Measurements from ENCODE around the gene ZNF813. TPM values are rescaled to one million over a fixed set of nuclear protein-coding genes. Genes with fewer than 3 reads are reported as not detected.
"Not testable (repeated sequence)": the region's sequence is repeated elsewhere in the genome, so short reads cannot be mapped to it uniquely, and the experiment has no call there.

Gene ZNF813
- total RNA-seq, 4 donors from 2014 or later = 2.4 to 3.4 (median 2.7) TPM

DNA sequence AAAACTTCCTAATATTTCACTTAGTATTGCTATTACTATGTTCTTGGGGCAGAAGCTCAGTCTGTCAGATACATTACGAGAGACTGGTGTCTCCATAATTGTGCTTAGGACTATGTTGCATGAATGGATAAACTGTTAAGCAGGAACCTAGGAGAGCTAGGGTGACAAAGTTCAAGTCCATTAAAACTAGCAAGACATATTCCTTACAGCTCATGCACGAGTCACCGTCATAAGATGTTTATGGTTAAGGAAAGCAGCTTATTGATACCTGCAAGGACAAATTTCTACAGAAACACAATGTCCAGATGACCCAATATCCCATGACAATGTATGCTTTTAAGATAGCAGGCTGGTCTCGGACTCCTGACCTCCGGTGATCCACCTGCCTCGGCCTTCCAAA lies 5.7 kb upstream of the ZNF813 start:
- TF ChIP-seq POLR2A (IDR thresholded peaks at IDR 0.05) (no peak), EP300 (IDR thresholded peaks at IDR 0.05) (no peak), POLR2AphosphoS5 (IDR thresholded peaks at IDR 0.05) (no peak)
- TF ChIP-seq, protein P1, sequence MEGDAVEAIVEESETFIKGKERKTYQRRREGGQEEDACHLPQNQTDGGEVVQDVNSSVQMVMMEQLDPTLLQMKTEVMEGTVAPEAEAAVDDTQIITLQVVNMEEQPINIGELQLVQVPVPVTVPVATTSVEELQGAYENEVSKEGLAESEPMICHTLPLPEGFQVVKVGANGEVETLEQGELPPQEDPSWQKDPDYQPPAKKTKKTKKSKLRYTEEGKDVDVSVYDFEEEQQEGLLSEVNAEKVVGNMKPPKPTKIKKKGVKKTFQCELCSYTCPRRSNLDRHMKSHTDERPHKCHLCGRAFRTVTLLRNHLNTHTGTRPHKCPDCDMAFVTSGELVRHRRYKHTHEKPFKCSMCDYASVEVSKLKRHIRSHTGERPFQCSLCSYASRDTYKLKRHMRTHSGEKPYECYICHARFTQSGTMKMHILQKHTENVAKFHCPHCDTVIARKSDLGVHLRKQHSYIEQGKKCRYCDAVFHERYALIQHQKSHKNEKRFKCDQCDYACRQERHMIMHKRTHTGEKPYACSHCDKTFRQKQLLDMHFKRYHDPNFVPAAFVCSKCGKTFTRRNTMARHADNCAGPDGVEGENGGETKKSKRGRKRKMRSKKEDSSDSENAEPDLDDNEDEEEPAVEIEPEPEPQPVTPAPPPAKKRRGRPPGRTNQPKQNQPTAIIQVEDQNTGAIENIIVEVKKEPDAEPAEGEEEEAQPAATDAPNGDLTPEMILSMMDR (IDR thresholded peaks at IDR 0.05) = no peak
- Histone ChIP-seq H3K4me3 (no peak overlapping the region), H3K4me1 (peaks cover 0 to 5% (median 0%) of the 10 kb centered on the region in 3 donors), H3K27ac (no peak overlapping the region), H3K36me3 (peaks cover 0 to 5% of the 10 kb centered on the region in 2 donors), H3K27me3 (peaks cover 31% of the 10 kb centered on the region), H3K9me3 (peaks cover 0 to 19% (median 0%) of the 10 kb centered on the region in 3 donors)
- ATAC-seq = no peak
- WGBS, 2 donors (ENCODE audit: low coverage in 1 of 2) = 77 to 78% methylated on average over 6 of the region's 6 CpGs

DNA sequence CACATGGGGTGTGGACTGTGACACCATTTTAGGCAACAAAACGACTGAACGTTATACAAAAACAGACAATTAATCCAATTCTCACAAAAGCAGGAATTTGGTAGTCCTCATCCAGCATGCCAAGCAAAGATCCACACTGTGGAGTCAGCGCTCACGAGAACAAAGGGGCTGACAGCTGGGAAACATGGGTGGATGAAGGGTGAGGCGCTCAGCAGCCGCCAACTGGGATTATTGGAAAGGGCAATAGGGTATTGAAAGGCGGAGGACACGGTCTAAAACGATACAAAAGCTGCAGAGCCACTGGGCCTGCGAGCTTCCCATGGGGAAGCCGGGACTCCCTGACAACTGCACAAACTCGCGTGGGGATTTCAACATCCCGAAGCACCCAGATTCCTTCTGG lies 4.7 kb upstream of the ZNF813 start:
- peaks cover 0 to 9% (median 0%) of the 10 kb centered on the region in 3 donors for H3K4me1 ChIP-seq
- H3K27ac ChIP-seq = peak overlapping the region in 1 of 4 donors; percentile 61
- 35 to 37% methylated on average over 7 to 13 of the region's 14 CpGs for WGBS, 2 donors (ENCODE audit: low coverage in 1 of 2)
- ATAC-seq = no peak
- H3K4me3 ChIP-seq = no peak overlapping the region
- H3K36me3 ChIP-seq = no peaks in the 10 kb centered on the region
- peaks cover 0 to 11% (median 0%) of the 10 kb centered on the region in 3 donors for H3K9me3 ChIP-seq
- peaks cover 31% of the 10 kb centered on the region for H3K27me3 ChIP-seq
- no peak for TF ChIP-seq POLR2AphosphoS5 (IDR thresholded peaks at IDR 0.05)
- TF ChIP-seq, protein P1 (IDR thresholded peaks at IDR 0.05) = no peak
- no peak for TF ChIP-seq POLR2A (IDR thresholded peaks at IDR 0.05)
- TF ChIP-seq EP300 (IDR thresholded peaks at IDR 0.05) = no peak

DNA sequence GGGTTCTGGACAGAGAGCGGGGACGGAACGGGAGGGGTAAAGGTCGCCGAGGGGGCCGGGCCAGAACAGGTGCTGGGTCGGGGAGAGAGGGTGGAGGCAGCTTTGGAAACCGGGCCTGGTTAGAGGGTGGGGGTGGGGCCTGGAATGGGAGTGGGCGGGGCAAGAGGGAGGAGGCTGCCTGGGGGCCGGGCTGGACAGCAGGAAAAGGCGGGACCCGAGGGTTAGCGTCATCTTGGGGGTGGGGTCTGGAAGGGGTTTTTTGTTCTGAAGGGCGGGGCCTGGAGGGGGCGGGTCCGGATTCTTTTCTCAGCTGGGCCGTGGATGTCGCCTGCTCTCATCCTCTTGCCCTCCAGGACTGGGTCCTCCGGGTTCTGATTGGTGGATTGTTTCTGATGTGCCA lies 4.3 kb upstream of the ZNF813 start:
- Histone ChIP-seq H3K4me1 (peaks cover 0 to 12% (median 0%) of the 10 kb centered on the region in 3 donors), H3K9me3 (peaks cover 0 to 7% (median 0%) of the 10 kb centered on the region in 3 donors), H3K36me3 (no peaks in the 10 kb centered on the region), H3K27ac (peak overlapping the region in 2 of 4 donors; percentile 40 to 61), H3K4me3 (no peak overlapping the region), H3K27me3 (peaks cover 31% of the 10 kb centered on the region)
- peak; percentile 50 for ATAC-seq
- WGBS, 2 donors (ENCODE audit: low coverage in 1 of 2) = 0 to 11% methylated on average over 2 to 5 of the region's 19 CpGs
- TF ChIP-seq EP300 (IDR thresholded peaks at IDR 0.05) (no peak), POLR2AphosphoS5 (IDR thresholded peaks at IDR 0.05) (no peak), POLR2A (IDR thresholded peaks at IDR 0.05) (no peak)
- TF ChIP-seq, protein P1 (IDR thresholded peaks at IDR 0.05) = no peak

DNA sequence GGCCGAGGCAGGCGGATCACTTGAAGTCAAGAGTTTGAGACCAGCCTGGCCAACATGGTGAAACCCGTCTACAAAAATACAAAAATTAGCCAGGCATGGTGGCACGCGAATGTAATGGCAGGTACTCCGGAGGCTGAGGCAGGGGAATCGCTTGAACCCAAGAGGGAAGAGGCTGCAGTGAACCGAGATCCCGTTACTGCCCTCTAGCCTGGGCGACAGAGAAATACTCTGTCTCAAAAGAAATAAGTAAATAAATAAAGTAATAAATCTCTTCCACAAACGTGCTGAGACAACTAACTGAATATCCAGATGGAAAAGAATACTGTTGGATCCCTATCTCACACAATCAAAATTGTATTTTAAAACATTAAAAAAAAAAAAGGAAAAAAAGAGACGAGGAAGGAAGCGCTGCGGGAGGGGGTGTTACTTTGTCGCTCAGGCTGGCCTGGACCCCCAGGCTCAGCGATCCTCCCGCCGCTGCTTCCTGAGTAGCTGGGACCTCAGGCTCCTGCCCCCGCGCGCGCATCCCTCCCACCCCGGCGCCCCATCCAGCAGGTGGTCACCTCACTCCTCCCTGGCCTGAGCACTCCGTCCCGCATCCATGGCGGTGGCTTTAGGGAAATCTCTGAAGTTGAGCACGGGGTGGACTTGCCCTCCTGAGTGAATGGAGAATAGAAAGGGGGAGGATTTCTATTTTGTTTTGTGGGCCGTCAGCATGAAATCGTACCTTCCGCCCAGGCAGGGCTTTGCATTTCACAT lies 628 bp upstream of the ZNF813 start:
- peaks cover 0 to 17% (median 0%) of the 10 kb centered on the region in 3 donors for H3K4me1 ChIP-seq
- no peaks in the 10 kb centered on the region for H3K36me3 ChIP-seq
- H3K9me3 ChIP-seq = no peaks in the 10 kb centered on the region
- peak overlapping the region; percentile 74 to 84 for H3K4me3 ChIP-seq
- H3K27ac ChIP-seq = peak overlapping the region in 3 of 4 donors; percentile 68 to 81 (median 79)
- TF ChIP-seq, protein P1 (IDR thresholded peaks at IDR 0.05) = no peak
- TF ChIP-seq POLR2A (IDR thresholded peaks at IDR 0.05) (no peak), POLR2AphosphoS5 (IDR thresholded peaks at IDR 0.05) (no peak), EP300 (IDR thresholded peaks at IDR 0.05) (no peak)
- peak; percentile 37 for ATAC-seq
- 10 to 25% methylated on average over 9 to 14 of the region's 31 CpGs for WGBS, 2 donors (ENCODE audit: low coverage in 1 of 2)
- peaks cover 31% of the 10 kb centered on the region for H3K27me3 ChIP-seq

DNA sequence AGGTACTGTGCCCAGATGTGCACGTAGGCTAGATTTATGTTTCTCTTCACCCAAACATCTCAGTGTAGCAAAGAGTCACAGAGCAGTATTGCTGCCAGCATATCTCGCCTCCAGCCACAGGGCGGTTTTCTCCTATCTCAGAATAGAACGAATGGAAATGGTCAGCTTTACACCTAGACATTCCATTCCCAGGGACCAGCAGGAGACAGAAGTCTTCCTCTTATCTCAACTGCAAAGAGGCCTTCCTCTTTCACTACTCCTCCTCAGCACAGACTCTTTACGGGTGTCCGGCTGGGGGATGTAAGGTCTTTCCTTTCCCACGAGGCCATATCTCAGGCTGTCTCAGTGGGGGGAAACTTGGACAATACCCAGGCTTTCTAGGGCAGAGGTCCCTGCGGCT lies 1.1 kb downstream of the ZNF813 start:
- H3K9me3 ChIP-seq, ATAC-seq, H3K27ac ChIP-seq: not testable (repeated sequence)
- peaks cover 0 to 15% of the 10 kb centered on the region in 2 donors for H3K36me3 ChIP-seq
- H3K4me1 ChIP-seq = peaks cover 0 to 17% (median 0%) of the 10 kb centered on the region in 3 donors
- peak overlapping the region in 1 of 2 donors; percentile 74 for H3K4me3 ChIP-seq
- peaks cover 22% of the 10 kb centered on the region for H3K27me3 ChIP-seq
- 27 to 28% methylated on average over 3 to 6 of the region's 8 CpGs for WGBS, 2 donors (ENCODE audit: low coverage in 1 of 2)
